AG08396 (cell line): ENCODE measurements around the gene CEL.
"Not testable (repeated sequence)": the region's sequence is repeated elsewhere in the genome, so short reads cannot be mapped to it uniquely, and the experiment has no call there.

Experiments used
- DNase-seq: peaks from one replicate; pipeline ENCODE4 v3.0.0; 2012; ENCODE audit warnings: low spot score, mixed read lengths

Gene CEL

GRCh38 chr9:133048595-133048994 lies 13.2 kb upstream of the CEL start:
- DNase-seq = peak; percentile 71

GRCh38 chr9:133049043-133049442 lies 12.7 kb upstream of the CEL start:
- DNase-seq = no peak

GRCh38 chr9:133050142-133050541 lies 11.6 kb upstream of the CEL start:
- DNase-seq = no peak

- DNase-seq = no peak
Observed at GRCh38 chr9:133050781-133051180, 11.0 kb upstream of the CEL start.

- DNase-seq = no peak
Observed at GRCh38 chr9:133051281-133051900, 10.4 kb upstream of the CEL start.

GRCh38 chr9:133051966-133052539 lies 9.7 kb upstream of the CEL start:
- DNase-seq = no peak

- DNase-seq = no peak
Observed at GRCh38 chr9:133054194-133054890, 7.4 kb upstream of the CEL start.

- peak; percentile 78 for DNase-seq
Observed at GRCh38 chr9:133054966-133055365, 6.8 kb upstream of the CEL start.

GRCh38 chr9:133055788-133056420 lies 5.9 kb upstream of the CEL start:
- no peak for DNase-seq

- no peak for DNase-seq
Observed at GRCh38 chr9:133056533-133056932, 5.2 kb upstream of the CEL start.

GRCh38 chr9:133057006-133057405 lies 4.8 kb upstream of the CEL start:
- DNase-seq = no peak

- DNase-seq = no peak
Observed at GRCh38 chr9:133057553-133057952, 4.2 kb upstream of the CEL start.

- no peak for DNase-seq
Observed at GRCh38 chr9:133058071-133058470, 3.7 kb upstream of the CEL start.

- DNase-seq = no peak
Observed at GRCh38 chr9:133058550-133059320, 3.0 kb upstream of the CEL start.

GRCh38 chr9:133059623-133060022 lies 2.2 kb upstream of the CEL start:
- no peak for DNase-seq

GRCh38 chr9:133060417-133060841 lies 1.4 kb upstream of the CEL start:
- no peak for DNase-seq

GRCh38 chr9:133061019-133061763 lies 590 bp upstream of the CEL start:
- not testable (repeated sequence) for DNase-seq

- DNase-seq = not testable (repeated sequence)
Observed at GRCh38 chr9:133062569-133062968, 788 bp downstream of the CEL start.

GRCh38 chr9:133063159-133063499 lies 1.3 kb downstream of the CEL start:
- DNase-seq = no peak

- no peak for DNase-seq
Observed at GRCh38 chr9:133063500-133064231, 1.9 kb downstream of the CEL start.
